Astrocyte of the spinal cord (primary cell): ENCODE data around the gene DNER.

Experiments used
- DNase-seq: peaks from one replicate; pipeline ENCODE4 v3.0.0; 2011; ENCODE audit warnings: low read depth, low spot score
- H3K4me3 ChIP-seq: 2 replicates; pipeline ENCODE4 v1.5.1; 2011; ENCODE audit warnings: low read depth, mild to moderate bottlenecking, low read length, moderate library complexity
- CTCF ChIP-seq: IDR thresholded peaks from 2 replicates; pipeline ENCODE4 v1.5.1; 2012; ENCODE audit warnings: low read depth, mild to moderate bottlenecking, low read length, inconsistent platforms
- in situ Hi-C: cut with HindIII; loops from 2 replicates; pipeline ENCODE4 v1.10.0; 2017; ENCODE audit warnings: low sequenced_read_pairs

Gene DNER

GRCh38 chr2:229658004-229658403 lies 56.4 kb downstream of the DNER start:
- in situ Hi-C loops: no loop called here
- DNase-seq: no peak
- no peak overlapping the region for H3K4me3 ChIP-seq
- no peak for TF ChIP-seq CTCF

- in situ Hi-C loops: no loop called here
- DNase-seq: no peak
- no peak for TF ChIP-seq CTCF
- no peak overlapping the region for H3K4me3 ChIP-seq
These were observed 59.9 kb downstream of the DNER start for GRCh38 chr2:229654437-229654836.

- no peak overlapping the region for H3K4me3 ChIP-seq
- DNase-seq: no peak
- TF ChIP-seq CTCF: no peak
- in situ Hi-C loops: no loop called here
These were observed 60.8 kb downstream of the DNER start for GRCh38 chr2:229653531-229653930.

- no peak for TF ChIP-seq CTCF
- no peak overlapping the region for H3K4me3 ChIP-seq
- DNase-seq: no peak
- in situ Hi-C loops: no loop called here
These were observed 61.6 kb downstream of the DNER start for GRCh38 chr2:229652796-229653195.

GRCh38 chr2:229650901-229651300 lies 63.5 kb downstream of the DNER start:
- TF ChIP-seq CTCF: no peak
- DNase-seq: no peak
- in situ Hi-C loops: no loop called here
- no peak overlapping the region for H3K4me3 ChIP-seq

GRCh38 chr2:229650059-229650458 lies 64.3 kb downstream of the DNER start:
- in situ Hi-C loops: no loop called here
- DNase-seq: no peak
- TF ChIP-seq CTCF: no peak
- H3K4me3 ChIP-seq: no peak overlapping the region

- in situ Hi-C loops: no loop called here
- DNase-seq: no peak
- TF ChIP-seq CTCF: no peak
- no peak overlapping the region for H3K4me3 ChIP-seq
These were observed 68.1 kb downstream of the DNER start for GRCh38 chr2:229646186-229646723.
